Esophagus muscularis mucosa (tissue), 3 donors: ENCODE measurements around the gene AIMP1.

ENCODE experiments used
- POLR2A ChIP-seq: fragments of 450-650 bp; IDR thresholded peaks from one replicate; pipeline ENCODE4 v1.6.1; 2017; ENCODE audit warnings: antibody characterized with exemption, moderate library complexity, mild to moderate bottlenecking, low read depth
- TF ChIP-seq, protein P1 (sequence below), 3 experiments: fragments of 200-600 bp in 2 of 3; fragments of 450-650 bp in 1 of 3; sonication (generic) in 2 of 3; IDR thresholded peaks; one replicate each; pipeline ENCODE4 v1.5.1; 2017 to 2019; ENCODE audit warnings: antibody characterized with exemption in 3 of 3, mild to moderate bottlenecking in 2 of 3, moderate library complexity in 1 of 3

GRCh38 chr4:106353786-106354185, 37.4 kb downstream of the AIMP1 start:
- TF ChIP-seq, protein P1, sequence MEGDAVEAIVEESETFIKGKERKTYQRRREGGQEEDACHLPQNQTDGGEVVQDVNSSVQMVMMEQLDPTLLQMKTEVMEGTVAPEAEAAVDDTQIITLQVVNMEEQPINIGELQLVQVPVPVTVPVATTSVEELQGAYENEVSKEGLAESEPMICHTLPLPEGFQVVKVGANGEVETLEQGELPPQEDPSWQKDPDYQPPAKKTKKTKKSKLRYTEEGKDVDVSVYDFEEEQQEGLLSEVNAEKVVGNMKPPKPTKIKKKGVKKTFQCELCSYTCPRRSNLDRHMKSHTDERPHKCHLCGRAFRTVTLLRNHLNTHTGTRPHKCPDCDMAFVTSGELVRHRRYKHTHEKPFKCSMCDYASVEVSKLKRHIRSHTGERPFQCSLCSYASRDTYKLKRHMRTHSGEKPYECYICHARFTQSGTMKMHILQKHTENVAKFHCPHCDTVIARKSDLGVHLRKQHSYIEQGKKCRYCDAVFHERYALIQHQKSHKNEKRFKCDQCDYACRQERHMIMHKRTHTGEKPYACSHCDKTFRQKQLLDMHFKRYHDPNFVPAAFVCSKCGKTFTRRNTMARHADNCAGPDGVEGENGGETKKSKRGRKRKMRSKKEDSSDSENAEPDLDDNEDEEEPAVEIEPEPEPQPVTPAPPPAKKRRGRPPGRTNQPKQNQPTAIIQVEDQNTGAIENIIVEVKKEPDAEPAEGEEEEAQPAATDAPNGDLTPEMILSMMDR (IDR thresholded peaks at IDR 0.05): no peak
- TF ChIP-seq POLR2A: no peak
